Stomach (tissue), 19 donors: ENCODE measurements around the gene MGAM2. TPM values are rescaled to one million over a fixed set of nuclear protein-coding genes. Genes with fewer than 3 reads are reported as not detected.

Source experiments
- DNase-seq, 2 donors: peaks; one replicate each; pipeline versions ENCODE4 v3.0.0 to v3.0.0-alpha.2; 2013 to 2019
- H3K27ac ChIP-seq, 5 donors: fragments of 200-600 bp in 4 of 5; sonication (generic) in 4 of 5; one replicate each; pipeline ENCODE4 v1.5.1; 2013 to 2019; ENCODE audit warnings: mild to moderate bottlenecking in 1 of 5, moderate library complexity in 1 of 5
- H3K27me3 ChIP-seq, 3 donors: fragments of 200-600 bp; sonication (generic); one replicate each; pipeline ENCODE4 v1.5.1; 2017 to 2019; ENCODE audit warnings: mixed run types in 1 of 3
- H3K36me3 ChIP-seq, 4 donors: fragments of 200-600 bp; sonication (generic); 1 replicate in 3 of 4; 2 replicates in 1 of 4; pipeline ENCODE4 v1.5.1; 2016 to 2019
- H3K4me1 ChIP-seq, 4 donors: fragments of 200-600 bp; sonication (generic); one replicate each; pipeline ENCODE4 v1.5.1; 2016 to 2019
- H3K4me3 ChIP-seq, 4 donors: fragments of 200-600 bp; sonication (generic) in 3 of 4; one replicate each; pipeline ENCODE4 v1.5.1; 2016 to 2019; ENCODE audit warnings: mild to moderate bottlenecking in 1 of 4
- H3K9me3 ChIP-seq, 4 donors: fragments of 200-600 bp; sonication (generic); one replicate each; pipeline ENCODE4 v1.5.1; 2016 to 2019
- CTCF ChIP-seq, 7 experiments: fragments of 450-650 bp in 4 of 7; fragments of 200-600 bp in 3 of 7; sonication (generic) in 3 of 7; IDR thresholded peaks; one replicate each; pipeline ENCODE4 v1.5.1; 2016 to 2019; ENCODE audit warnings: antibody characterized with exemption in 7 of 7, control low read depth in 2 of 7, mild to moderate bottlenecking in 1 of 7
- EP300 ChIP-seq: sonication (generic); formaldehyde crosslinking; IDR thresholded peaks from one replicate; pipeline ENCODE4 v1.6.1; 2017; ENCODE audit warnings: antibody characterized with exemption
- POLR2A ChIP-seq, 4 donors: fragments of 450-650 bp; IDR thresholded peaks; one replicate each; pipeline ENCODE4 v1.6.1; 2016; ENCODE audit warnings: antibody characterized with exemption in 4 of 4, control low read depth in 2 of 4, mild to moderate bottlenecking in 1 of 4, moderate library complexity in 1 of 4
- POLR2AphosphoS5 ChIP-seq, 3 donors: sonication (generic); formaldehyde crosslinking; IDR thresholded peaks; one replicate each; pipeline ENCODE4 v1.6.1; 2016; ENCODE audit warnings: antibody characterized with exemption in 3 of 3
- WGBS, 5 donors: extraction: QIAGEN DNeasy Blood & Tissue Kit in 3 of 5; methylation state at CpG; one replicate each; pipeline versions ENCODE4 v1.1.5 to v1.1.7; 2013 to 2018; 5-methylcytosine and 5-hydroxymethylcytosine counted together
- intact Hi-C: fragments of 100-400 bp; cut with DNase I; formaldehyde crosslinking; loops from one replicate; pipeline ENCODE4 v1.15.1; 2023; ENCODE audit warnings: low total_unique reads
- long read RNA-seq, 10 donors: transcript quantifications; one replicate each; lab custom pipeline, GENCODE V29; 2026
- polyA plus RNA-seq, 3 donors: library from polyadenylated mRNA; stranded (reverse); fragments of 200-250 nt; gene quantifications; one replicate each; pipeline ENCODE4 v1.2.3, GENCODE V29; 2013
- total RNA-seq, 5 donors: library from RNA; depleted of rRNA; stranded (reverse); fragments of >200 nt; gene quantifications; one replicate each; pipeline versions ENCODE4 v1.1.0 to v1.2.3, GENCODE V29; 2014 to 2016
- donor health status: healthy with polysubstance abuse.
- donor health status: Bipolar disorder and iron deficiency.
- donor health status: healthy.

Gene MGAM2
- total RNA-seq (1 to 10 TPM in 3 of 5 donors, not detected in 2; 1.1 to 2.9 (median 1.2) TPM), polyA plus RNA-seq (under 1 TPM in 2 of 3 donors, not detected in 1; 0.05 to 0.12 TPM)
- long read RNA-seq, donor 1, result 0 reads
- long read RNA-seq, donor 2, result 0 reads
- long read RNA-seq, donor 3, result 0 reads
- long read RNA-seq, donor 4, result 0 reads
- long read RNA-seq, donor 5, result 0 reads
- long read RNA-seq, donor 6, full-length matches to known transcripts, result 1 of 1 reads
- long read RNA-seq, donor 6, partial matches to known transcripts, result 0 of 1 reads
- long read RNA-seq, donor 6, other reads (novel, unspliced or antisense), result 0 of 1 reads
- long read RNA-seq, donor 7, result 0 reads
- long read RNA-seq, donor 8, result 0 reads
- long read RNA-seq, donor 9, result 0 reads
- long read RNA-seq, donor 10, result 0 reads

DNA sequence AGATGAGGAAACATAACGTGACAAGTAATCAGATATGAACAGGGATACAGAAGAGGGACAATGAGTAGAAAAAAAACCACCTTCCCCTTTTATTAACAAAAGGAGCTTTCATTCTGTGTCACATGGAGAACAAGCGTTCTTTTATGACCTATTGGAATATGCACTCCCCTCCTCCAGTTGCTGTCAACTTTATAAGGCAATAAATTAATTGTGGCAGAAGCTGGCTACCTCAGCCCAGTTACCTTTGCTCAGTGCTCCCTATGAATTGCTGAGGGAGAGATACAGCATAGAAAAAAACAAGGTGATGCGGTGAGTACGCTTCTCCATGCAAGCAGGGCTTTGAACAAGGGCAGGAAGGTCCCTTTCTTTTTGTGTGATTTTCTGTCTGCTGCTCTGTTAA, at the start of gene MGAM2:
Gene MGAM2 (plus strand): TSS at position 220 of the 400 bp plus-strand sequence. CDS start 5,156 bp downstream, outside the sequence.
- Histone ChIP-seq H3K27ac (no peak within 1 kb of the TSS), H3K27me3 (no peaks in the 10 kb centered on the region), H3K4me3 (no peak within 1 kb of the TSS), H3K36me3 (no peaks in the 10 kb centered on the region), H3K9me3 (no peaks in the 10 kb centered on the region), H3K4me1 (no peaks in the 10 kb centered on the region)
- TF ChIP-seq POLR2AphosphoS5 (IDR thresholded peaks at IDR 0.05) (no peak), POLR2A (IDR thresholded peaks at IDR 0.05) (no peak), CTCF (IDR thresholded peaks at IDR 0.05) (no peak), EP300 (no peak)
- intact Hi-C loops, result no loop called here
- 58 to 79% (median 67%) methylated on average over 4 of the region's 4 CpGs for WGBS, 5 donors
- DNase-seq, result peak in 1 of 2 donors; percentile 30

DNA sequence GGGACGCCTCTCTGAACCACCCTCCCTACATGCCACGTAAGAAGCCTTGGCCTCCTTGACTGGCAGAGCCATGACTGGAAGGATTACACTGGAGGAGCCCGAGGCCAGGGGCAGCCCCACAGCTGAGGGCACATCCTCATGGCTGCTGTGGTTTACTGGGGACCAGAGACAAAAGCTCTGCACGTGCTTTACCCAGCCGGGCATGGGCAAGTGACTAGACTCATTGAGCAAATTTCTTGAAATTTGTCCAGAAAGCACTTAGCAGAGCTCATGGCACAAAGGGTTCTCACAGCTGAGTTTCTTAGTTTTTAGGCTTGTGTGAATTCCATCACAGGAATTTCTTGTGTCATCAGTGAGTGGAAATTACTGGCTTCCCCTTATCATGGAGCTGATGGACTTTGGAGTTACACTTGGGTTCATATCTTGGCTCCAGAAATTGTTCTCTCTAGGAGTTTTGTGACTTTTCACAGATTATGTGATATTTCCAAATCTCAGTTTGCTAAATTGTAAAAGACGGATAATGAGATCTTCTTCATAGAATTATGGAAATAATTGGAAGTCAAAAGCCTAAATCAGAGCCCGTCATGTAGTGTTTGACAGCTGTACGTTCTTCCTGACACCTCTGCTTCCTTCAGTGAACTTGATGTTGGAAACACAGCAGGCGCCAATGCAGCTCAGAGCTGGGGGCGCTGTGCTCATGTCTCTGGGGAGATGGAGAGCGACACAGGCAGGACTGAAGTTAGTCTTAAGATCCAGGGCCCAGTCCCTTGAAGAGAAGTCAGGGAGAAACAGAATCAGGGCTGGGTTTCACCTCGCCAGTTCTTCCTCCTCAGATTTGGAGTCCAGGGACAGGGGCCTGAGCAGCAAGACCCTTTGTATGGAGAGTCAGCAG, 47.7 kb upstream of the MGAM2 start:
- intact Hi-C loops, result no loop called here
- Histone ChIP-seq H3K4me1 (no peaks in the 10 kb centered on the region), H3K27ac (no peak overlapping the region), H3K36me3 (no peaks in the 10 kb centered on the region), H3K4me3 (no peak overlapping the region), H3K9me3 (no peaks in the 10 kb centered on the region), H3K27me3 (no peaks in the 10 kb centered on the region)
- 56 to 67% (median 62%) methylated on average over 11 to 12 of the region's 12 CpGs for WGBS, 5 donors
- peak in 1 of 2 donors; percentile 21 for DNase-seq
- TF ChIP-seq EP300 (no peak), POLR2AphosphoS5 (IDR thresholded peaks at IDR 0.05) (no peak), CTCF (IDR thresholded peaks at IDR 0.05) (no peak), POLR2A (IDR thresholded peaks at IDR 0.05) (no peak)

DNA sequence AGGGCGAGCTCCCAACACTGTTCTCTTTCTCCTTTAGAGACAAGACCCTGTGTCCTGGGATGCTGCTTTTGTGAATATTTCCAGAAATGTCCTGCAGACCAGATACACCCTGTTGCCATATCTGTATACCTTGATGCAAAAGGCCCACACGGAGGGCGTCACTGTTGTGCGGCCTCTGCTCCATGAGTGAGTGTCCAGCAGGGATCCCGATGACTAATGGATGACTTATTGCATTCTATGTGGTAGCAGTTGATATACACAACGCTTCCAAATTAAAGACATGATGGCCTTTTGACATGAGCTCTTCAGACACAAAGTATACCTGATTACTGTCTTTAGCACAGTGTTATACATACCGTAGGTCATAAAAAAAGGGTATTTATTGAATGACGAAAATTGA, 45.0 kb upstream of the MGAM2 start:
- H3K4me3 ChIP-seq, result no peak overlapping the region
- no peak for TF ChIP-seq CTCF (IDR thresholded peaks at IDR 0.05)
- TF ChIP-seq POLR2A (IDR thresholded peaks at IDR 0.05), result no peak
- TF ChIP-seq EP300, result no peak
- no peak for TF ChIP-seq POLR2AphosphoS5 (IDR thresholded peaks at IDR 0.05)
- H3K4me1 ChIP-seq, result no peaks in the 10 kb centered on the region
- H3K27ac ChIP-seq, result no peak overlapping the region
- 89 to 93% (median 92%) methylated on average over 8 of the region's 8 CpGs for whole genome bisulfite sequencing, 5 donors
- DNase-seq, result no peak
- H3K36me3 ChIP-seq, result no peaks in the 10 kb centered on the region
- H3K27me3 ChIP-seq, result no peaks in the 10 kb centered on the region
- no peaks in the 10 kb centered on the region for H3K9me3 ChIP-seq
- intact Hi-C loops, result no loop called here

DNA sequence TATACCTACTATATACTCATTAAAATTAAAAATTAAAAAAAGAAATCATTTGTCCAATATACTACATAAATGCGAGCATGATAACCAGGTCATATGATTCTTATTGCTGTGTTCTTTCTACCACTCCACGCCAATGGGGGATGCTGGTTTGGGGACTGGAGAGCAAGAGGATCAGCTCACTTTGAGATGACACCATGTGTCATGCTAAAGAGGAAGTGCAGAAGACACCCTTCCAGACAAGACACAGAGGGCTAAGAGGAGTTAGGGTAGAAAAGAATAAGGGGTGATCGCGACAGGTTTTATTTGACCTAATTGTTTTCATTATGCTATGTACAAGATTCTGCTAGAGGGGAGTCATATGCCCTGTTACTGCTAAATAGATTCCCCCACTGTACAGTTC, 33.8 kb upstream of the MGAM2 start:
- Histone ChIP-seq H3K27ac (no peak overlapping the region), H3K4me3 (no peak overlapping the region), H3K9me3 (no peaks in the 10 kb centered on the region), H3K36me3 (no peaks in the 10 kb centered on the region), H3K27me3 (no peaks in the 10 kb centered on the region), H3K4me1 (no peaks in the 10 kb centered on the region)
- no peak for DNase-seq
- TF ChIP-seq POLR2A (IDR thresholded peaks at IDR 0.05), result no peak
- no peak for TF ChIP-seq POLR2AphosphoS5 (IDR thresholded peaks at IDR 0.05)
- intact Hi-C loops, result no loop called here
- 94 to 97% (median 95%) methylated on average over 4 of the region's 4 CpGs for WGBS, 5 donors
